AG04450 (cell line): ENCODE results near the gene CLTCL1. TPM values are rescaled to one million over a fixed set of nuclear protein-coding genes. Genes with fewer than 3 reads are reported as not detected.

Source experiments
- CTCF ChIA-PET: fragments of 300-600, 350-600 bp; formaldehyde crosslinking; extraction: SDS; loops from one replicate; lab custom pipeline; 2022; ENCODE audit warnings: antibody characterized with exemption, inconsistent platforms; lab: Charles Lee
- POLR2A ChIA-PET: fragments of 350-600 bp; formaldehyde crosslinking; extraction: SDS; loops from one replicate; lab custom pipeline; 2021; ENCODE audit warnings: antibody characterized with exemption, inconsistent platforms; lab: Yijun Ruan, JAX
- DNase-seq: peaks from one replicate; pipeline ENCODE4 v3.0.0-alpha.2; 2011; ENCODE audit warnings: low read depth, low spot score
- H3K27ac ChIP-seq: one replicate; pipeline ENCODE4 v1.5.1; 2012; ENCODE audit warnings: low read depth, low read length, control low read depth
- H3K27me3 ChIP-seq: one replicate; pipeline ENCODE4 v1.6.0; 2012; ENCODE audit warnings: low read length; ENCODE audit not compliant: control insufficient read depth, insufficient read depth
- H3K4me3 ChIP-seq: 2 replicates; pipeline ENCODE4 v1.5.1; 2011; ENCODE audit warnings: mild to moderate bottlenecking, low read depth, low read length, control low read depth
- H3K9me3 ChIP-seq: 2 replicates; pipeline ENCODE4 v1.5.1; 2012; ENCODE audit warnings: low read length; ENCODE audit not compliant: control insufficient read depth, insufficient read depth
- polyA plus RNA-seq: library from polyadenylated mRNA; depleted of rRNA; stranded (reverse); fragments of >200 nt; gene quantifications from 2 replicates; pipeline ENCODE4 v1.2.3, GENCODE V29; 2011
- TF ChIP-seq, protein P1 (sequence below): IDR thresholded peaks from 2 replicates; pipeline ENCODE4 v1.5.1; 2011; ENCODE audit warnings: low read depth, low read length, control low read depth, inconsistent platforms

The CLTCL1 gene
- polyA plus RNA-seq, 1 experiment, result 6.6 TPM

DNA sequence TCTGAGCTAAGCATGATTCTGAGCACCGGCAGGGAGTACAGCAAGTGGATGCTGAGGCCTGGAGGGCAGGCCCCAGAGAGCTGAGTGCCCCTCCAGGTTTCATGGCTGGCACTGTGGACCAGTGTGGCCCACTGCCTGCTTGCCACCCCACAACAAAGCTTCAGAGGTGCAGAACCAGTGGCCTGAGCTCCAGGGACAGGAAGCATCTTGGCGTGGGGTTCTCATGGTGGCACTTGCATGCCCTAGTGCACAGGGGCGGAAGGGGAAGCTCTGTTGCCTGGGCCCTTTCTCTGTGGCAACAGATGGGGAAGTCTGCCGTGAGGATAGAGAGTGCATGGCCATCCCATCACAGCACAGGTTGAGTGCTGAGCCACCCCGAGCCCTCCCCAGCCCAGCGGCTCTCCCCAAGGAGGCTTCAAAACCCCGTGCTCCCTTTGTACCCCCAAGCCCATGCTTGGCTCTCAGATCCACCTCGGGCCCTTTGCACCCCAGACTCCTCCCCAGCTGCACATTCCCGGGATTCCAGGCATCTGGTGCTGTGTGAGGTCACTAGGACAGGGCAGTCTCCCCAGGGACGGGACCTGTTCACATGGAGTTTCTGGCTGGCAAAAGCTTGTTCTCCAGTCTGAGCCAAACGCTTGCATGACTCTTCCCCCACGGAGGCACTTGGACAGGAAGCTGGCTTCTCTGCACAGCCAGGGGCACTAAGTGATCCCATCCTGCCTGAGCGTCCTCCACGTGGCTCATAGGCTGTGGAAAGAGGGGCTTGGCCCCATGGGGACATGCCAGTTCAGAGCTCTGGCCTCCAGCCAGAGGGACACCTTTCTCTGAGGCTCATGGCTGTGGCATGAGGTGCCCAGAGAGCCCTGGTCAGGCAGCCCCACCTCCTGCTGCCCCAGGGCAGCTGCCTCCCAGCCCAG lies 117.2 kb downstream of the CLTCL1 start:
- peaks cover 3% of the 10 kb centered on the region for H3K27me3 ChIP-seq
- CTCF ChIA-PET, result interaction anchor here (2.1 kb wide), 1 partner anchor 456 kb away, joined by 5 read pairs; no protein-coding TSS in a partner anchor
- TF ChIP-seq, protein P1, sequence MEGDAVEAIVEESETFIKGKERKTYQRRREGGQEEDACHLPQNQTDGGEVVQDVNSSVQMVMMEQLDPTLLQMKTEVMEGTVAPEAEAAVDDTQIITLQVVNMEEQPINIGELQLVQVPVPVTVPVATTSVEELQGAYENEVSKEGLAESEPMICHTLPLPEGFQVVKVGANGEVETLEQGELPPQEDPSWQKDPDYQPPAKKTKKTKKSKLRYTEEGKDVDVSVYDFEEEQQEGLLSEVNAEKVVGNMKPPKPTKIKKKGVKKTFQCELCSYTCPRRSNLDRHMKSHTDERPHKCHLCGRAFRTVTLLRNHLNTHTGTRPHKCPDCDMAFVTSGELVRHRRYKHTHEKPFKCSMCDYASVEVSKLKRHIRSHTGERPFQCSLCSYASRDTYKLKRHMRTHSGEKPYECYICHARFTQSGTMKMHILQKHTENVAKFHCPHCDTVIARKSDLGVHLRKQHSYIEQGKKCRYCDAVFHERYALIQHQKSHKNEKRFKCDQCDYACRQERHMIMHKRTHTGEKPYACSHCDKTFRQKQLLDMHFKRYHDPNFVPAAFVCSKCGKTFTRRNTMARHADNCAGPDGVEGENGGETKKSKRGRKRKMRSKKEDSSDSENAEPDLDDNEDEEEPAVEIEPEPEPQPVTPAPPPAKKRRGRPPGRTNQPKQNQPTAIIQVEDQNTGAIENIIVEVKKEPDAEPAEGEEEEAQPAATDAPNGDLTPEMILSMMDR, result no peak
- no peaks in the 10 kb centered on the region; the same call in 1 of the 2 replicates for H3K9me3 ChIP-seq
- no peak overlapping the region for H3K4me3 ChIP-seq
- POLR2A ChIA-PET, result interaction anchor here (0.7 to 1.2 kb wide), 2 partner anchors 53 to 70 kb away, joined by 3 to 4 read pairs; partner anchors contain the start of gene DGCR2
- peak overlapping the region; percentile 57 for H3K27ac ChIP-seq
- DNase-seq, result no peak

DNA sequence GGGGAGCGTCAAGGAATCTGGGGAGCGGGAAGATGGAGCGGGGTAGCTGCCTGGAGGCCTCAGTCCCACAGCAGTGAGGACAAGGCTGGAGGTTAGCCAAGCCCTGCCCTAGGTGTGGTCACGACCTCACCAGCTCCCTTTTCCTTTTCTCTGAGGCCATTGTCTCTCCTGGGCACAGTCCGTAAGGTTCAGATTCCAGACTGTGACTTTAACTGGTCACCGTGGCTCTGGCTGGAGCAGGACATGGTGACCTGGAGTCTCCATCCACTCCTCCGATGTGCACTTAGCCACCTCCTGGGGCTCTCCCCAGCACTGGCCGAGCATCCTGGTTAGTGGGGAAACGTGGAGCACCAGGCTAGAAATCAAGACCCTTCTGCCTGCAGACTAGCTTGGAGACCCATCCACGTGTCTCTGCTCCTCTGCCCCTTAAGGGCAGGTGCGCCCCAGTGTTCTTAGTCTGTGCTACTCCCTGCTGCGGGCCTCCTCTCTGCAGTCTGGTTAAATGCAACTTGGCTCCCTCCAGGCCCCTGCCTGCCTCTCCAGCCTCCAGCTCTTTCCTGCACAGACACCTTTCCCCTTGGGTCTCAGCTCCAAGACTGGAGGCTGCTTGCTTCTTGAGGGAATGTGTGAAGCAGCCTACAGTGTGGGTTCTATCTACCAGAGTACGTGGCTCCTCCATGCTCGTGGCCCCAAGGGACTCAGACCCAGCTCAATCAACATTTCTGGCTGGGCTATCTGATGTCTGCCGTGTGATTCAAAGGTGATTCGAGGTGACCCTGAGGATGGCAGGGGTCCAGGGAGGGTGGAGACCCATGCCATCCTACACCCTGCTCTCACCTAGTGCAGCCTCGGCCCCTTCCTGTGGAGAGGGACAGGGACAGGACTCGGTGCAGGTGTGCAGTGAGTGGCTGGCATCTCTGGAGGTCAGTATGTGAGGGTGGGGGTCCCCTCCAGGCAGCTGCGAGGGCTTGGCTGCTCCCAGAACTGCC lies 118.2 kb downstream of the CLTCL1 start:
- CTCF ChIA-PET, result interaction anchor here (2.1 kb wide), 1 partner anchor 457 kb away, joined by 5 read pairs; no protein-coding TSS in a partner anchor
- DNase-seq, result no peak
- H3K9me3 ChIP-seq, result no peaks in the 10 kb centered on the region; the same call in 1 of the 2 replicates
- TF ChIP-seq, protein P1, result no peak
- peaks cover 11% of the 10 kb centered on the region for H3K27me3 ChIP-seq
- POLR2A ChIA-PET, result interaction anchor here (1.2 kb wide), 1 partner anchor 52 kb away, joined by 3 read pairs; the partner anchor contains the start of gene DGCR2
- peak overlapping the region; percentile 86 for H3K4me3 ChIP-seq
- peak overlapping the region; percentile 57 for H3K27ac ChIP-seq

DNA sequence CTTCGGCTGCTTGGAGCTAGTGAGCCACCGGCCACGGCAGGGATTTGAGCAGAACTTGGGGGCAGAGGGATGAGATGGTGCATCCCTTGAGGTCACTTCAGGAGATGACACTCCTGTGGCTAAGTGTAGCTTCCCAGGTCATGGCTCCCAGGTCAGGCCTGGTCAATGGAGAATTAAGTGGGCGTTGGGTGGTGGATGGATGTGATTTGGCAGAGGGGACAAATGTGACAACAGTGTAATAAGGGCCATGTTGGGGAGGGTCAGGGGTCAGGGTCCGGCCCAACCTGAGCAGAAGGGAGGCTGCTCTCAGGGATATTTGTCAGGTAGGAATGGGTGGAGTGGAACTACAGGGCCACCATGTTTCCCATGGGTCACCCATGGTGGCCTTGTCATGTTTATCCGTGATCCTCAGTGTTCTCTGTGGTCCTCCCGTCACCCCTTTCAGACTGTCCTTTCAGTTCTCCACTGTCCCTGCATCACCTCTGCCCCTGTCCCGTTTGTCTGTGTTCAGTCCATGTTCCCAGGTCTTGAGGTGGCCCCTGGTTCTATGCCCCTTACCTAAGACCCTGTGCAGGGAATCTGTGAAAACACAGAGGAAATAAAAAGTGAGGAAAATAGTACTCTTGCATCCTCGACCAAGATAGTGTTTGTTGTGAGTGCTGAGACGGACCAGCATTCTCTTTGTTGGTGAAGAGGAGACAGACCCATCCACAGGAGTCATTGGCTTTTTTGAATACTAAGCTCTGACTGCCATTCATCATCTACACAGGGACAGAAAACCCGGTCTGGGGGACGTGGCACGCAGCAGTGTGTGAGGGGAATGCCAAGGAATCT lies 119.1 kb downstream of the CLTCL1 start:
- TF ChIP-seq, protein P1, result no peak
- Histone ChIP-seq H3K4me3 (peak overlapping the region; percentile 86), H3K9me3 (no peaks in the 10 kb centered on the region; the same call in 1 of the 2 replicates), H3K27me3 (peaks cover 13% of the 10 kb centered on the region), H3K27ac (no peak overlapping the region)
- DNase-seq, result no peak
- ChIA-PET POLR2A (no interaction called here), CTCF (no interaction called here)

DNA sequence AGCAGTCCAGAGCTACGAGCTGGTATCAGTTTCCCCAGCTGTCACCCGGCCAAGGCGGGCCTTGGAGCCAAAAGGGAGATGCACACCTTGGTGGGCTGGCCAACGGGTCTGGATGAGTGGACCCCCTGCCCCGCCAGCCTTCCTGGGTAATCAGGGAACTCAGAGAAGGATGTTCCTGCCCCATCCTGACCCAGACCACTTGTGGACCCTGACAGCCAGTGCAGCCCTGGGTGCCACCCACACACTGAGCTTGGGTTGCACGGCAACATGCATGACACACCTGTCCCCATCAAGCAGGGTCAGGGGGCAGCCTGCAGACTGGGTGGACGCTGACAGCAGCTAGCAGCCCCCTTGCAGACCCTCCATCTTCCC lies 121.6 kb downstream of the CLTCL1 start:
- Histone ChIP-seq H3K27ac (no peak overlapping the region), H3K27me3 (peaks cover 20% of the 10 kb centered on the region), H3K4me3 (no peak overlapping the region), H3K9me3 (no peaks in the 10 kb centered on the region; the same call in 1 of the 2 replicates)
- TF ChIP-seq, protein P1, result no peak
- DNase-seq, result no peak
- ChIA-PET CTCF (no interaction called here), POLR2A (no interaction called here)
